Bronchial epithelial cell (primary cell): ENCODE data around the gene NANOS2. TPM values are rescaled to one million over a fixed set of nuclear protein-coding genes. Genes with fewer than 3 reads are reported as not detected.

ENCODE experiments used
- DNase-seq: peaks from one replicate; pipeline ENCODE4 v3.0.0-alpha.2; 2010; ENCODE audit warnings: low read depth
- FAIRE-seq: peaks from 2 replicates; lab custom pipeline; 2011; peaks lifted over from hg19 to GRCh38; lab: Jason Lieb, UNC
- H3K27me3 ChIP-seq: 2 replicates; pipeline ENCODE4 v1.5.1; 2011; ENCODE audit warnings: low read length; ENCODE audit not compliant: control insufficient read depth, insufficient read depth
- H3K36me3 ChIP-seq: 2 replicates; pipeline ENCODE4 v1.5.1; 2011; ENCODE audit warnings: low read length; ENCODE audit not compliant: control insufficient read depth, insufficient read depth
- H3K4me3 ChIP-seq: 2 replicates; pipeline ENCODE4 v1.5.1; 2011; ENCODE audit warnings: mild to moderate bottlenecking, low read depth, low read length, control low read depth
- total RNA-seq: library from RNA; depleted of rRNA; stranded (reverse); fragments of >200 nt; gene quantifications from 2 replicates; pipeline ENCODE4 v1.2.1, GENCODE V29; 2014
- TF ChIP-seq, protein P1 (sequence below): IDR thresholded peaks from 2 replicates; pipeline ENCODE4 v1.5.1; 2011; ENCODE audit warnings: mild to moderate bottlenecking, moderate library complexity, low read length, control low read depth, inconsistent platforms; ENCODE audit not compliant: insufficient read depth, severe bottlenecking

NANOS2 gene
- total RNA-seq, 1 donor from 2014 or later = not detected

DNA sequence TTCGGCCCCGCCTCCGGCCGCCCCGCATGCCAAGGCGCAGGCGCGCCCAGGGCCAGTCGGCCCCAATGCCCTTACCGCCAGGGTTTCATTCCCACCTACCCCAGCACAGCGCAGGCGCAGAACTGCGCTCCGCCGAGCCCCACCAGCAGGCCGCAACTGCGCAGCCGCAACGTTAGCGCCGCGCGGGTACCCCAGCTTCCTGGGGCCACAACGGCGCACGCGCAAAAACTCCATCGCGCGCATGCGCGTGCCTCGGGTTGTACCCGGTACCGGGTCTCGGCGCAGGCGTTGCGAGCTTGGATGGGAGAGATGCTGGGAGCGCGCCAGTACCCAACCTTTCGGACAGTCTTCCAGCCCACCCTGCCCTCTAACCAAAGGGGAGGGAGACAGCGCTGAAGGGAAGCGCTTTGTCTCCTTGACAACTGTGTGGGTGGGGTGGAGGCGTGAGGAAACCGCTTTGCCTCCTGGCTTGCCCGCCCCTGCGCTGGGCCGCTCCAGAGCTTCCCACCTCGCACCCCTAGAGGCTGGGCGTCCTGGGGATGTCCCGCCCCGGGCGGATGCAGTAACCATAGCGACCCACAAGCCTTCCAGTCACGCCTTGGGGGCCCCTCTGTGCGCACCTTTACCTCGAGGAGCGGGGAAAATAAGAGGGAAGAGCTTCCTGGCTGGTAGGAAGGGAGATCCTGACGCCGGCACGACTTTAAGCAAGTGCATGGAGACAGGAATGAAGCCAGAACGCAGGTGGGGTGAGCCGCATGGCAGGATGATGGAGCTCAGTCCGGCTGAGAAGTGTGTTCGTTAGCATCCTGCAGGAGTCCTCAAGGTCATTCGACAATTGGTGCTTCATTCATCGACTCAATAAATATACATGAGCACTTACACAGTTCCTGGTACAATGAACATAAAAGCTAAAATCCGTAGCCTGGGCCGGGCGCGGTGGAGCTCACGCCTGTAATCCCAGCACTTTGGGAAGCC is 11.6 kb downstream of the NANOS2 start:
- peak overlapping the region; percentile 74 for H3K4me3 ChIP-seq
- DNase-seq = peak; percentile 93
- H3K36me3 ChIP-seq = no peaks in the 10 kb centered on the region
- FAIRE-seq = no peak
- no peaks in the 10 kb centered on the region for H3K27me3 ChIP-seq
- TF ChIP-seq, protein P1, sequence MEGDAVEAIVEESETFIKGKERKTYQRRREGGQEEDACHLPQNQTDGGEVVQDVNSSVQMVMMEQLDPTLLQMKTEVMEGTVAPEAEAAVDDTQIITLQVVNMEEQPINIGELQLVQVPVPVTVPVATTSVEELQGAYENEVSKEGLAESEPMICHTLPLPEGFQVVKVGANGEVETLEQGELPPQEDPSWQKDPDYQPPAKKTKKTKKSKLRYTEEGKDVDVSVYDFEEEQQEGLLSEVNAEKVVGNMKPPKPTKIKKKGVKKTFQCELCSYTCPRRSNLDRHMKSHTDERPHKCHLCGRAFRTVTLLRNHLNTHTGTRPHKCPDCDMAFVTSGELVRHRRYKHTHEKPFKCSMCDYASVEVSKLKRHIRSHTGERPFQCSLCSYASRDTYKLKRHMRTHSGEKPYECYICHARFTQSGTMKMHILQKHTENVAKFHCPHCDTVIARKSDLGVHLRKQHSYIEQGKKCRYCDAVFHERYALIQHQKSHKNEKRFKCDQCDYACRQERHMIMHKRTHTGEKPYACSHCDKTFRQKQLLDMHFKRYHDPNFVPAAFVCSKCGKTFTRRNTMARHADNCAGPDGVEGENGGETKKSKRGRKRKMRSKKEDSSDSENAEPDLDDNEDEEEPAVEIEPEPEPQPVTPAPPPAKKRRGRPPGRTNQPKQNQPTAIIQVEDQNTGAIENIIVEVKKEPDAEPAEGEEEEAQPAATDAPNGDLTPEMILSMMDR = no peak

DNA sequence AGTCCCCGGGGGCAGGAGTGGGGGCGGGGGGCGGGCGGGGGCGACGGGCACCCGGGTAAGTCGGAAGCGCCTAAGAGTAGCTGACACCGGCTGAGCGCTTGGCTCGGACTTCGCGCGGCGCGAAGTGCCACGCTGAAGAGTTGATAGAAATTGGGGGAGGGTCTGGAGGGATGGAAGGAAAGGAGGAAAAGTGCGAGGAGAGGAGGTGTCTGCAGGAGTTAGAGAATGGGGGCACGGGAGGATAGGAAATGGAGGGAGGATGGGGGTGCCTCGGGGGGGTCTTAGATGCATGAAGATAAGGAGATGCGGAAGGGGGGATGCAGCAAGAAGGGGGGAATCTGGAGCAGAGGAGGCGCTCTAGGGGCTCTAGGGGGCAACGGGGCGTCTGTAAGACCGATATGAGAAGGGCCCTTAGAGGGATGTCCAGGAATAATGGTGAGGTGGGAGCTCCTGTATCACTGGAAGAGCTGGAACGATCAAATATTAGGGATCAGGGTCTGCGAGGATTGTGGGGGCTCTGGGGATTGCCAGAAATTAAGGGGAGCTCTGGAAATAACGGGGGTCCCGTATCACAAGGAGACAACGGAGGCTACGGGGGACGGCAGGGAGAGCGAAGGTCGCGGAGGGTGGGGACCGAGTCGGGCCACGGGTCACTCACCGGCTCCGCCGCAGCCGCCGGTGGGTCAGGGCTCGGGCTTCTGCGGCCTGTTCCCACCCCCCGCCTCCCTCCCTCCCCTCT is 12.5 kb downstream of the NANOS2 start, which contains the start of gene MYPOP:
Gene MYPOP, minus strand, starts transcription at position 702 of the 739 bp plus-strand sequence. CDS start 840 bp downstream, outside the sequence.
- Histone ChIP-seq H3K4me3 (peak within 1 kb of the TSS; percentile 74), H3K27me3 (no peaks in the 10 kb centered on the region), H3K36me3 (no peaks in the 10 kb centered on the region)
- TF ChIP-seq, protein P1 = no peak
- no peak for DNase-seq
- no peak for FAIRE-seq

DNA sequence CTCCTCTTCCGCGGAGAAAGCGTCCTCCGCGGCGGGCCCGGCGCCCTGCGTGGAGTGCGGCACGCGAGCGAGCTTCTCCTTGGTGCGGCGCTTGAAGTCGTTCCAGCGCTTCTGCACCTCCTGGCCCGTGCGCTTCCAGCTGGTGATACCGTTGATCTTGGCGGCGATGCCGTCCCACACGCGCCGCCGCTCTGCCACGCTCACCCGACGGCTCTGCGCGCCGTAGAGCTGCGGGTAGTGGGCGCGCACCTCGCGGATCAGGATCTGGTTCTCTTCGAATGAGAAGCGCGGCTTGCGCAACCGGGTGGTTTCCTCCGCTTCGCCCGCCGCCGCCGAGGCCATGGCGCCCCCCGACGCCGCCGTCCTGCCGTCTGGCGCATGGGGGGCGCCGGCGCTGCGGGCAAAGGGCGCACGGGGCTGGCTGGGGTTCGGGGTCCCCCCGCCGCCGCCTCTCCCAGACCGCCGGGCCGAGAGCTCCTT is 13.1 kb downstream of the NANOS2 start:
- H3K27me3 ChIP-seq = no peaks in the 10 kb centered on the region
- no peak for FAIRE-seq
- no peaks in the 10 kb centered on the region for H3K36me3 ChIP-seq
- peak overlapping the region; percentile 74 for H3K4me3 ChIP-seq
- TF ChIP-seq, protein P1 = no peak
- no peak for DNase-seq

DNA sequence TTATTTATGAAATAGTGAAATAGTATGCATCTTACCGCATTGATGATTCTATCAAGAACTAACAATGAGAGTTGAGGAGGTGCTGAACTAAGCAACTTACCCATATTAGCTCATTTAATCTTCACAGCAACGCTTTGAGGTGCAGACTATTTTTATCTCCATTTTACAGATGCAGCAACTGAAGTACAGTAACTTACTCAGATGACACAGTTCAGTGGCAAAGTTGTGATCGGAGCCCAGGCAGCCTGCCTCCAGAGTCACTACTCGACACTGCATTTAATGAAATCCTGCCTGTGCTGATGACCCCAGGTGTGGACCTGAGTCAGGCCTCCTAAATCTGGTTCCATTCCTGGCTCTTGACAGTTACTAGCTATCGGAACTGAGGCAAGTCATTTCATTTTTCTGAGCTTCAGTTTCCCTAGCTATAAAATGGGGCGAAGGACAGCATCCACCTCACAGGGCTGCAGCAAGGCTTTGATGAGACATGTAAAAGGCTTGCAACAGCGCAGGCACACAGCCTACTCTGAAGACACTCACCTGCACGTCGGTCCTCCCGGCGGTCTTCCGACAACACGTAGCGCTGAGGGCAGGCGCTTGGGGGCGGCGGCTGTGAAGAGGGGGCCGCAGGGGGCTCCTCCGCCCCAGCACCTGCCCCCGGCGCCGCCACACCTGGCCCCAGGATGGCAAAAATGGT is 13.7 kb downstream of the NANOS2 start:
- H3K27me3 ChIP-seq = no peaks in the 10 kb centered on the region
- TF ChIP-seq, protein P1 = no peak
- no peak for FAIRE-seq
- no peaks in the 10 kb centered on the region for H3K36me3 ChIP-seq
- H3K4me3 ChIP-seq = peak overlapping the region; percentile 74
- no peak for DNase-seq

DNA sequence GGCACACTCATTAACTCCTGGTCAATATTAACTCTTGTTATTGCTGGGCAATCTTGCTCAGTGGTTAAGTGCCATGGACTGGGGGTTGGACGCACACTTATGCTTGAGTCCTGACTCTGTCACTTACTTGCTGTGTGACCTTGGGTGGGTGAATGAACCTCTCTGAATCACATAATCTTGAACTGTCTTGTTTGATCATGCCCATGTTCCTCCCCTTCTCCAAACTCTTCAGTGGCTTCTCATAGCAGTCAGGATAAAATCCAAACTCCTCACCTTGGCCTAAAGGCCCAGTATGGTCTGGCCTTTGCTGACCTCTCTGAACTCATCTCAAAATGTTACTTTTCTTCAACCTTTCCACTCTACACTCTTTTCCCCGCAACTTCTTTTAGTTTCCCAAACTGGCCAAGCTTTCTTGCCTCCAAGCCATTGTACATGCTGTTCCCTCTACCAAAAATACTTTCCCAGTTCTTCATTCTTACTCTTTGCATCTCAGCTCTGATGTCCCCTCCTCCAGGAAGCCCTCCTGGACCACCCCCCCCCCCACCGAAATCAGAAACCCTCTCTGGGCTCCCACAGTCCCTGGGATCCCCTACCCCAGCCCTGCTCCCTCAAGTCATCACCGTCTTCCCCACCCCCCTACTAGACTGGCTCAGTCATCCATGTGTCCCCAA is 14.5 kb downstream of the NANOS2 start:
- FAIRE-seq (peak; percentile 87), DNase-seq (no peak)
- Histone ChIP-seq H3K36me3 (peaks cover 2% of the 10 kb centered on the region), H3K4me3 (no peak overlapping the region), H3K27me3 (no peaks in the 10 kb centered on the region)
- TF ChIP-seq, protein P1 = no peak
